Measurements from ENCODE around the gene TP53RK.

GRCh38 chr20:46709055-46709458 is 19.8 kb upstream of the TP53RK start:
- TF ChIP-seq CTCF (IDR thresholded peaks at IDR 0.05; ENCODE audit: low read depth, low read length) (no peak), EZH2phosphoT487 (IDR thresholded peaks at IDR 0.05; ENCODE audit: low read depth) (no peak)
